Tibial artery (tissue), 4 donors: ENCODE measurements around the gene KAT6B.

Experiments
- DNase-seq, 2 donors: peaks; one replicate each; pipeline ENCODE4 v3.0.0-alpha.2; 2019
- H3K27ac ChIP-seq, 2 donors: fragments of 200-600 bp; sonication (generic) in 1 of 2; 1 replicate in 1 of 2; 2 replicates in 1 of 2; pipeline ENCODE4 v1.5.1; 2018 to 2019; ENCODE audit warnings: mild to moderate bottlenecking in 1 of 2
- H3K27me3 ChIP-seq, 2 donors: fragments of 200-600 bp; sonication (generic) in 1 of 2; one replicate each; pipeline versions ENCODE4 v1.5.1 to v1.6.0; 2016 to 2019
- H3K36me3 ChIP-seq, 3 donors: fragments of 200-600 bp; sonication (generic) in 2 of 3; one replicate each; pipeline ENCODE4 v1.5.1; 2016 to 2019; ENCODE audit warnings: mild to moderate bottlenecking in 2 of 3
- H3K4me1 ChIP-seq, 4 donors: fragments of 200-600 bp; sonication (generic) in 2 of 4; 1 replicate in 3 of 4; 2 replicates in 1 of 4; pipeline ENCODE4 v1.5.1; 2016 to 2019
- H3K4me3 ChIP-seq, 2 donors: fragments of 200-600 bp; sonication (generic) in 1 of 2; 1 replicate in 1 of 2; 2 replicates in 1 of 2; pipeline ENCODE4 v1.5.1; 2018 to 2019; ENCODE audit warnings: mild to moderate bottlenecking in 2 of 2
- H3K9me3 ChIP-seq, 3 donors: fragments of 200-600 bp; sonication (generic) in 1 of 3; one replicate each; pipeline ENCODE4 v1.5.1; 2016 to 2019
- intact Hi-C: fragments of 100-400 bp; cut with DNase I; formaldehyde crosslinking; loops from one replicate; pipeline ENCODE4 v1.15.0; 2023; ENCODE audit warnings: low total_unique reads
- TF ChIP-seq, protein P1 (sequence below), 2 experiments: fragments of 200-600 bp in 1 of 2; fragments of 450-650 bp in 1 of 2; IDR thresholded peaks; one replicate each; pipeline ENCODE4 v1.5.1; 2017 to 2019; ENCODE audit warnings: antibody characterized with exemption in 2 of 2, mild to moderate bottlenecking in 1 of 2, moderate library complexity in 1 of 2

KAT6B gene

DNA sequence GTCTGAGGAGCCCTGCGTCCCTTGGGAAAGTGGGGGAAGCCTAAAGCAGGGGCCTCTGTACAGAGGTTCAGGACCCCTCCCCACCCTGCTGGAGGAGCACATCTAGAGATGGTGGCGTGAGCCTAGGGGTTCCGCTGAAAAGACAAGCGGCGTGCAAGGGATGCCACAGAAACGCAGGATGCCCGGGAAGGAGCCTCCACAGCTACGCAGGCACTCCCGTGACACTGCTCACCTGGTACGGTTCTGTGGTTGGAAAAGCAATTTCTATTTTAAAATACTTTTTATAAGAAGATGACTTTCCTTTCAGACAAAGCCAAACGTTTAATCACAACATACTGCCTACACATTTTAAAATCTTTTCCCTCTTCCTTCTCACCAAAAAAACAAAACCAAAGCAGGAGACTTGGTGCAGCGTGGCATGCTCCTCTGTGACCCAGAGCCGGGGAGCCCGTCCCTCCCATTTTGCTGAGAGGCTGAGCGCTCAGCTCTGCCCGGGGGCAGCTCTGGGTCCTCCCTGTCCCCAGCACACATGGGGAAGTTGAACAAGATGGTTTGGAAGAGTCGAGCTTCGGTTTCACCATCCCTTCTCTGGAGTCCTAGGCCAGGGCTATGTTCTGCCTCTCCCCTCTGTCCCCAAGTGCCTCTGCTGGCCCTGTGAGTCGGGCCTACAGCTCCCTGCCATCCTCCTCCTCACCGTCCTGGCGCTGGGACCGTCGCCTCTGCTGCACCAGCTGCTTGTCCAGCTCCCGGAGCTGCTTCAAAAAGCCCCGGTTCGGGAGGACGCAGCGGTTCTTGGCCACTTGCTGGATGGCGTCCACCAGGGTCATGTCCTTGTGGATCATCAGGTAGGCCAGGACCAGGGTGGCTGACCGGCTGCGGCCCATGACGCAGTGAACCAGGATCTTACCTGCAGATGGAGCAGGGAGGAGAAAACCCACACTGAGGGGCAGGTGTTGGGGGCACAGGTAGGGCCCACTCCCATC lies 211.1 kb downstream of the KAT6B start:
- Histone ChIP-seq H3K27ac (no peak overlapping the region), H3K4me3 (no peak overlapping the region), H3K9me3 (no peaks in the 10 kb centered on the region), H3K27me3 (no peaks in the 10 kb centered on the region), H3K36me3 (no peaks in the 10 kb centered on the region), H3K4me1 (peaks cover 0 to 3% (median 0%) of the 10 kb centered on the region in 4 donors)
- TF ChIP-seq, protein P1, sequence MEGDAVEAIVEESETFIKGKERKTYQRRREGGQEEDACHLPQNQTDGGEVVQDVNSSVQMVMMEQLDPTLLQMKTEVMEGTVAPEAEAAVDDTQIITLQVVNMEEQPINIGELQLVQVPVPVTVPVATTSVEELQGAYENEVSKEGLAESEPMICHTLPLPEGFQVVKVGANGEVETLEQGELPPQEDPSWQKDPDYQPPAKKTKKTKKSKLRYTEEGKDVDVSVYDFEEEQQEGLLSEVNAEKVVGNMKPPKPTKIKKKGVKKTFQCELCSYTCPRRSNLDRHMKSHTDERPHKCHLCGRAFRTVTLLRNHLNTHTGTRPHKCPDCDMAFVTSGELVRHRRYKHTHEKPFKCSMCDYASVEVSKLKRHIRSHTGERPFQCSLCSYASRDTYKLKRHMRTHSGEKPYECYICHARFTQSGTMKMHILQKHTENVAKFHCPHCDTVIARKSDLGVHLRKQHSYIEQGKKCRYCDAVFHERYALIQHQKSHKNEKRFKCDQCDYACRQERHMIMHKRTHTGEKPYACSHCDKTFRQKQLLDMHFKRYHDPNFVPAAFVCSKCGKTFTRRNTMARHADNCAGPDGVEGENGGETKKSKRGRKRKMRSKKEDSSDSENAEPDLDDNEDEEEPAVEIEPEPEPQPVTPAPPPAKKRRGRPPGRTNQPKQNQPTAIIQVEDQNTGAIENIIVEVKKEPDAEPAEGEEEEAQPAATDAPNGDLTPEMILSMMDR (IDR thresholded peaks at IDR 0.05) = no peak
- intact Hi-C loops = no loop called here
- no peak for DNase-seq

DNA sequence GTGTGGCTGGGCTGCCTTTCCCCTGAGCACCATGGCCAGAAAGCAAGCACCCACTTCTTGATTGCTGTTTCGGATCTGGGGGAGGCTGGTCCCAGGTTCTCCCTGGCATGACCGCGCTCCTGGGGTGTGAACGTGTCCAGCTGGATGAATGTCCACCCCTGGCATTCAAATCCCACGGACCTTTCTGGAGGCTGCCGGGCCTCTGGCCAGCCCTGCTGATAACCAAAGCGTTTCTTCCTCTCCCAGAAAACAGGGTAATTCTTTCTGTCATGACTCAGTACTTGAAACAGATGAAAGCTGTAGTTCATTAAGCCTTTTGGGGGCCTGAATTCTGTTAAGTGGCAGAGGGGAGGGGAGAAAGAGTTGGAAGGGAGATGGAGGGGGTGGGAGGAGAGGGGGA lies 211.9 kb downstream of the KAT6B start:
- H3K9me3 ChIP-seq = no peaks in the 10 kb centered on the region
- peaks cover 0 to 3% of the 10 kb centered on the region in 2 donors for H3K27me3 ChIP-seq
- DNase-seq = no peak
- H3K4me3 ChIP-seq = no peak overlapping the region
- no peaks in the 10 kb centered on the region for H3K36me3 ChIP-seq
- intact Hi-C loops = no loop called here
- peaks cover 0 to 3% (median 0%) of the 10 kb centered on the region in 4 donors for H3K4me1 ChIP-seq
- TF ChIP-seq, protein P1 (IDR thresholded peaks at IDR 0.05) = no peak
- H3K27ac ChIP-seq = no peak overlapping the region

DNA sequence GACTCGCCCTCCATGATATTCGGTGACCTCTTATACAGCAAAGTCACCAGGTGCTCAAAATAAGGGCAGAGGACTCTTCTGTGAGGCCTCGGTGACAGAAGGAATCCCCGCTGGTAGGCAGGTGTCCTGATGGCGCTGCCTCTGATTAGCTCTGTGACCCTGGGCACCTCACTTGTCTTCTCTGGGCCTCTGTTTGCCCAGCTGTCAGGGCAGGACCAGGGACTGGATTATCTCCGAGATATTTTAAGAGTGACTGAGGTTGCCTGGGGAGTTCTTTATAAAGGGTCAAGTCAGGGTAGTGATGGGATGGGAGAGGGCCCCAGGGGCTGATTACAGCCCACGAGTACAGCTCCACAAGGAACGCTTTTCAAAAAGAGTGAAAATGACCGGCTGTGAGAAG lies 214.2 kb downstream of the KAT6B start:
- Histone ChIP-seq H3K27ac (no peak overlapping the region), H3K9me3 (no peaks in the 10 kb centered on the region), H3K4me3 (no peak overlapping the region), H3K4me1 (peaks cover 0 to 3% (median 0%) of the 10 kb centered on the region in 4 donors), H3K36me3 (no peaks in the 10 kb centered on the region), H3K27me3 (peaks cover 0 to 14% of the 10 kb centered on the region in 2 donors)
- TF ChIP-seq, protein P1 (IDR thresholded peaks at IDR 0.05) = no peak
- DNase-seq = no peak
- intact Hi-C loops = no loop called here

DNA sequence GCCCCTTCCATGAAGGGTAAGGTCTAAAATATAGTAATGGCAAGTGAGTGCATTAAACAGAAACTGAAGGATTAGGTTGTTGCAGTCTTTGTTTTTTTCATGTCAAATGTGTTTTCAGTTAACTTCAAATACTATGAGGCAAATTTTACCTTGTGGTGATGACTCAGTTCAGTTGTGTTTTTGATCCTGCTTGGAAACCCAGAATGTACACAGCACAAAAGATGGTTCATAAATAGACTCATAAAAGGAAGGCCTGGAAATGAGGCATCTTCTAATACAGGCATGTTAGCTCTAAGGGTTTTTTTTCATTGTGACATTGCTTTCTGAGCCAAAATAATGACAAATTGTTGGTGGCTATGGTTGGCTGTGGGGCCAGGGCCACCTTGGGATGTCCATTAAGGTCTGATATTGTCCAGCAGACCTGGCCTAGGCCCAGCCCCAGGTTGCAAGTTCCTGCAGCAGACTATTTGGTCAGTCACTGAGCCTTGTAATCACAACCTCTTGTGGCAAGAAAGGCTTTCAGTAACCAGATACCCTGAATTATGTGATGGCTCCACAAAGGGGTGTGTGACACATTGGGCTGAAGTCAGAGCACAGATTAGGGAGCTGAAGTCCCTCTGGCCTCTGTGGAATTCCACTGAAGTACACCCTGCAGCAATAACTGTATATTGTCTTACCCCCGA lies 216.0 kb downstream of the KAT6B start:
- H3K27ac ChIP-seq = no peak overlapping the region
- H3K9me3 ChIP-seq = no peaks in the 10 kb centered on the region
- intact Hi-C loops = no loop called here
- H3K4me3 ChIP-seq = no peak overlapping the region
- TF ChIP-seq, protein P1 (IDR thresholded peaks at IDR 0.05) = no peak
- peaks cover 0 to 3% (median 0%) of the 10 kb centered on the region in 4 donors for H3K4me1 ChIP-seq
- DNase-seq = no peak
- no peaks in the 10 kb centered on the region for H3K36me3 ChIP-seq
- peaks cover 0 to 14% of the 10 kb centered on the region in 2 donors for H3K27me3 ChIP-seq

DNA sequence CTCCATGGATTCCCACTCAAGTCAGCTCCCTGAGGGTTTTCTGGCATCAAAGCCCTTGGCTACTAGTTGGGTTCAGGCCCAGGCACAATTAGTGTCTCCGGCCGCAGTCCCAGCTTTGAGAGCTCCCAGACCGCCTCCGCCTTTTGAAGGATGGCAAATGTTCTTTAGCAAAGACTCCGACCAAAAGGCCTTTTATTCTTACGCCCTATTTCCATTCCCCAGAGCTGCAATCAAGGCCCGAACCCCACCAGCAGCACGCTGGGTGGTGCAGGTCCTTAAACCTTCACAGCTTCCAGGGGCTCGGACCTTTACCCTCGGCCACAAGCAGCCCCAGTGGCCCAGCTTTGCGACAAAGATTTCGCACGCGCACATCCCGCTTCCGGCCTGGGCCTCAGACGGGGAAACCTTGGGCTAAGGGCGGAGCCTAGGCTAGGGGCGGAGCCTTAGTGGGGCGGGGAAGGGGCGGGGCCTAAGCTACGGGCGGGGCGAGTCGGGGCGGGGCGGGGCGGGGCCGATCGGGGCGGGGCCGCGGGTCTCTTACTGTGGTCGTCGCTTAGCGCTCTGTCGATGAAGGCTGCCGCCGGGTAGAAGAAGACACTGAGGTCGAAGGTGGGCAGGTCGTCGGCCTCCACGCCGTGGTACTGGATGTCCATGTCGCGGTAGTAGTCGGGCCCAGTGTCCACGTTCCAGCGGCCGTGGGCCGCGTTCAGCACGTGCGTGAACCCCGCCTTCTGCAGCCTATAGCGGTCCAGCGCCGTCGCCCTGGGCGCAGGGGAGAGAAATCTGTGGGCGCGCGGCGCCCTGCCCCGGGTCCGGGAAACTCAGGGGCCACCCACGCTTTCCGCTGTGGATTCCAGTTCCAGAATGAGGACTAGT lies 217.1 kb downstream of the KAT6B start:
- Histone ChIP-seq H3K4me3 (no peak overlapping the region), H3K27me3 (peaks cover 0 to 14% of the 10 kb centered on the region in 2 donors), H3K27ac (no peak overlapping the region), H3K36me3 (no peaks in the 10 kb centered on the region), H3K4me1 (peaks cover 0 to 3% (median 0%) of the 10 kb centered on the region in 4 donors), H3K9me3 (no peaks in the 10 kb centered on the region)
- TF ChIP-seq, protein P1 (IDR thresholded peaks at IDR 0.05) = no peak
- intact Hi-C loops = no loop called here
- no peak for DNase-seq
